ENCODE data around the gene LEMD1. TPM values are rescaled to one million over a fixed set of nuclear protein-coding genes. Genes with fewer than 3 reads are reported as not detected.

LEMD1 gene
- total and polyA plus RNA-seq, 8 donors, result 0.95 to 3.7 (median 1.7) TPM; not detected in 5

- no peaks in the 10 kb centered on the region for H3K36me3 ChIP-seq
- intact Hi-C loops (cut with DNase I; ENCODE audit: low total_unique reads), result no loop called here
- no peak overlapping the region for H3K4me3 ChIP-seq
- peaks cover 0 to 45% (median 21%) of the 10 kb centered on the region in 3 donors for H3K27me3 ChIP-seq
- H3K4me1 ChIP-seq, result peaks cover 12 to 57% (median 28%) of the 10 kb centered on the region in 4 donors
- 57 to 74% (median 67%) methylated on average over 9 of the region's 9 CpGs for WGBS, 5 donors
- TF ChIP-seq POLR2AphosphoS5 (IDR thresholded peaks at IDR 0.05), result no peak
- no peak for TF ChIP-seq CTCF (IDR thresholded peaks at IDR 0.05)
- TF ChIP-seq POLR2A (IDR thresholded peaks at IDR 0.05), result no peak
- no peak for TF ChIP-seq EP300 (IDR thresholded peaks at IDR 0.05)
- no peaks in the 10 kb centered on the region for H3K9me3 ChIP-seq
- no peak overlapping the region for H3K27ac ChIP-seq
- no peak for DNase-seq
Observed at GRCh38 chr1:205446828-205447227, 25.0 kb upstream of the LEMD1 start.

- no peak for DNase-seq
- intact Hi-C loops (cut with DNase I; ENCODE audit: low total_unique reads), result no loop called here
Observed at GRCh38 chr1:205445646-205445935, 23.7 kb upstream of the LEMD1 start.

DNA sequence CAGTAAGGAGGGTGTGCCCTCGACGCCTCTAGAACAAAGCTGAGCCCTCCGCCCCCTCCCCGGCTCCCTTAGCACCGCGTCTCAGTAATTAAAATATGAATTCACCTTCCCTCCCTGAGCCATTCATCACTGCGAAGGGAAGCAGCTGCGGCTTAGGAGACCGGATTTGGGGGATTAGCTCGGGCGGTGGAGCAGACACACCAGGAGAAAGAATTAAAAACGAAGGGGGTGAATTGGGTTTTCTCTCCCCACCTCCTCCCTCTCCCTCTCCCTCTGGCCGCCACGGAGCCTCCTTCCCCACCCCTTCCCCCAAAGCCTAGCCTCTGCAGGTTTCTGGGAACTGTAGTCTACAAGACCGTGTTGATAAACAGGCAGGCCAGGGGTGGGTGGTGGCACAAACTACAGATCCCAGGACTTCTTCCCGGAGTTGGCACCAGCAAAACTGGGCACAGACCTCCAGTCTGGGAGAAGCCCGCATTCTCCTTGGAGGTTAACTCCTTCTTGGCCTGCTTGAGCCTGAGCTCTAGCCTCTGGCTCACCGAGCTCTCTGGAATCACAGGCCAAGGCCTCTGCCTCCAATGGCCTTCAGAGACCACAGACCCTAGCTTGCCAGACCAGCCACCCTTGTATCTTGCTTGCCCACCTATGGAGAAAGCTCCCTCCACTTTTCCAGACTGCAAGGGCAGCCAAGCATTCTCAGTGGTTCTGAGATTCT is 23.2 kb upstream of the LEMD1 start:
- H3K27me3 ChIP-seq, result peaks cover 0 to 28% (median 5%) of the 10 kb centered on the region in 3 donors
- H3K4me3 ChIP-seq, result peak overlapping the region in 3 of 4 donors; percentile 32 to 42 (median 35)
- peaks cover 26 to 70% (median 44%) of the 10 kb centered on the region in 4 donors for H3K4me1 ChIP-seq
- DNase-seq, result peak; percentile 34 to 87
- H3K36me3 ChIP-seq, result no peaks in the 10 kb centered on the region
- H3K9me3 ChIP-seq, result no peaks in the 10 kb centered on the region
- peak overlapping the region in 2 of 5 donors; percentile 15 to 58 for H3K27ac ChIP-seq
- TF ChIP-seq POLR2AphosphoS5 (IDR thresholded peaks at IDR 0.05) (peak in 1 of 3 donors; percentile 38), CTCF (IDR thresholded peaks at IDR 0.05) (no peak)
- 18 to 27% (median 19%) methylated on average over 16 to 18 of the region's 18 CpGs for WGBS, 5 donors
- intact Hi-C loops (cut with DNase I; ENCODE audit: low total_unique reads), result no loop called here

More at GRCh38 chr1:205445646-205445935, 23.7 kb upstream of the LEMD1 start:
- Histone ChIP-seq H3K9me3 (no peaks in the 10 kb centered on the region), H3K4me3 (no peak overlapping the region), H3K27ac (peak overlapping the region in 2 of 5 donors; percentile 15 to 58), H3K27me3 (peaks cover 0 to 33% (median 10%) of the 10 kb centered on the region in 3 donors), H3K4me1 (peaks cover 24 to 69% (median 40%) of the 10 kb centered on the region in 4 donors), H3K36me3 (no peaks in the 10 kb centered on the region)
- 70 to 81% (median 77%) methylated on average over 5 of the region's 5 CpGs for WGBS, 5 donors
- no peak for TF ChIP-seq EP300 (IDR thresholded peaks at IDR 0.05)
- TF ChIP-seq CTCF (IDR thresholded peaks at IDR 0.05), result no peak
- TF ChIP-seq POLR2A (IDR thresholded peaks at IDR 0.05), result no peak
- TF ChIP-seq POLR2AphosphoS5 (IDR thresholded peaks at IDR 0.05), result no peak

DNA sequence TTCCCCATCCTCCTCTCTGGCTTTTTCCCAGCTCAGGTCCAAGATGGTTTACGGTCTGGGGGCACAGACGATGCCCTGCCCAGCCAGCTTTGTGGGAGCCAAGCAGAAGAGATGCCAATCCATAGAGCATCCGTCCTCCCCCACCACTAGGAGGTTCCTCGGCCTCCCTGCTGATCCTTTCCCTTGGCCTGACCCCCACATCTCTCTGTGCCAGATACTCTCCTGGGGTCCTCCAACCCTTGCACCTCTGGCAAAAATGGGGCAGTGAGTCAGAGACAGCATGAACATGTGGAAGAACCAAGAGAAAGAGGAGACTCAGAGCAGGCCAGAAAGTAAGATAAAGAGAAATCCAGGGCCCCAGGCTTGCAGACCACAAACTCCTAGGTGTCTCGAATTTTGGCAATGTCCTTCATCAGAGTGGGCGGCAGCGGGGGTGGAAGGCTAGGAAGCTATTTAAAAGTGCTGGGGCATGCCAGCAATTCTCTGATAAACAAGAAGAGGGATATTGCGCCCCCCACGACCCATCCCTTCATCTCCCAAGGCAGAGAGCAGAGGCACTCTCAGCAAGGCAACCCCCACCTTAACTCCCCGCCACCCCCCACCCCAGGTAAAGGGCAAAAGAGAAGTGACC is 22.6 kb upstream of the LEMD1 start:
- intact Hi-C loops (cut with DNase I; ENCODE audit: low total_unique reads), result no loop called here
- Histone ChIP-seq H3K27ac (peak overlapping the region in 1 of 5 donors; percentile 58), H3K4me1 (peaks cover 26 to 66% (median 45%) of the 10 kb centered on the region in 4 donors), H3K4me3 (peak overlapping the region in 3 of 4 donors; percentile 32 to 42 (median 35)), H3K36me3 (no peaks in the 10 kb centered on the region), H3K9me3 (no peaks in the 10 kb centered on the region), H3K27me3 (peaks cover 0 to 21% (median 0%) of the 10 kb centered on the region in 3 donors)
- no peak for DNase-seq
- 45 to 60% (median 54%) methylated on average over 10 of the region's 10 CpGs for WGBS, 5 donors
- no peak for TF ChIP-seq POLR2AphosphoS5 (IDR thresholded peaks at IDR 0.05)
- no peak for TF ChIP-seq POLR2A (IDR thresholded peaks at IDR 0.05)
- TF ChIP-seq EP300 (IDR thresholded peaks at IDR 0.05), result no peak
- TF ChIP-seq CTCF (IDR thresholded peaks at IDR 0.05), result no peak

Measured in stomach (tissue), 9 donors.